Measurements from ENCODE around the gene GORAB.

GRCh38 chr1:170518185-170518834, 13.7 kb upstream of the GORAB start:
- no peak for TF ChIP-seq CTCF (IDR thresholded peaks at IDR 0.05)
- TF ChIP-seq POLR2A (IDR thresholded peaks at IDR 0.05), result no peak
